Kidney epithelial cell (primary cell): ENCODE measurements around the gene FAM13C. TPM values are rescaled to one million over a fixed set of nuclear protein-coding genes. Genes with fewer than 3 reads are reported as not detected.

Experiments used
- DNase-seq: peaks from one replicate; pipeline ENCODE4 v3.0.0-alpha.2; 2010; ENCODE audit warnings: low read depth
- H3K27me3 ChIP-seq: 2 replicates; pipeline ENCODE4 v1.6.0; 2011; ENCODE audit warnings: low read length; ENCODE audit not compliant: control insufficient read depth, insufficient read depth
- H3K36me3 ChIP-seq: 2 replicates; pipeline ENCODE4 v1.5.1; 2011; ENCODE audit warnings: low read length; ENCODE audit not compliant: control insufficient read depth, insufficient read depth
- H3K4me3 ChIP-seq: 2 replicates; pipeline ENCODE4 v1.5.1; 2011; ENCODE audit warnings: low read depth, mild to moderate bottlenecking, control low read depth, low read length
- total RNA-seq: library from RNA; depleted of rRNA; stranded (reverse); fragments of >200 nt; gene quantifications from 2 replicates; pipeline ENCODE4 v1.2.3, GENCODE V29; 2015
- TF ChIP-seq, protein P1 (sequence below): IDR thresholded peaks from 2 replicates; pipeline ENCODE4 v1.5.1; 2011; ENCODE audit warnings: mild to moderate bottlenecking, moderate library complexity, low read length, control low read depth, inconsistent platforms; ENCODE audit not compliant: insufficient read depth, poor library complexity, severe bottlenecking

Gene FAM13C
- total RNA-seq, 1 donor from 2014 or later = 0.21 TPM

DNA sequence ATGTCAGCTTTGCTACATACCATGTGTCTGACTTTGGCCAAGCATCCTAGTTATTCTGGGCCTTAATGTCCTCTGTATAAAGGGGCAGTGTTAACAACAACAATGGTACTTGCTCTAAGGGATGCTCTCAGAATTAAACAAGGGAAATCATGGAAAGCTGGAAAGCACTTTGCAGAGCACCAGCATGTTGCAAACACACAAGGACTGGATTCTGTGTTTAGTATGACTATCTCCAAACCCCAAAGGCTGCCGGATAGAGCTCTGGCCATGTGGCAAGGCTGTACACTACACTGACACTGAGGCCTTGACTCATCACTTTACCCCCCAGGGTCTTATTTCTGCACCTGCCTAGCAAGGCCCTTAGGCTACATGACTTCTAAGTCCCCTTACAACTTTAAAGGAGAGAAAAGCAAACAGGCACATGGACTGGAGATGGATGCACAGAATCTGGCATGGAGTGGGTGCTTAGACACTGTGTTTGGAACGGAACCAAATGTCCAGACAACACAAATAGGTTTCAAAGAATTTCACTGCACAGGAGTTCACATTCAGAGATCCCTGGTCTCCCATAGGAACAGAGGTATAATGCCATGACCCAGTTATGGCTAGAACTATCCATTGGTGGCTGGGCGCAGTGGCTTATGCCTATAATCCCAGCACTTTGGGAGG is 74.6 kb downstream of the FAM13C start:
- Histone ChIP-seq H3K27me3 (peaks cover 6% of the 10 kb centered on the region), H3K36me3 (no peaks in the 10 kb centered on the region), H3K4me3 (no peak overlapping the region)
- TF ChIP-seq, protein P1, sequence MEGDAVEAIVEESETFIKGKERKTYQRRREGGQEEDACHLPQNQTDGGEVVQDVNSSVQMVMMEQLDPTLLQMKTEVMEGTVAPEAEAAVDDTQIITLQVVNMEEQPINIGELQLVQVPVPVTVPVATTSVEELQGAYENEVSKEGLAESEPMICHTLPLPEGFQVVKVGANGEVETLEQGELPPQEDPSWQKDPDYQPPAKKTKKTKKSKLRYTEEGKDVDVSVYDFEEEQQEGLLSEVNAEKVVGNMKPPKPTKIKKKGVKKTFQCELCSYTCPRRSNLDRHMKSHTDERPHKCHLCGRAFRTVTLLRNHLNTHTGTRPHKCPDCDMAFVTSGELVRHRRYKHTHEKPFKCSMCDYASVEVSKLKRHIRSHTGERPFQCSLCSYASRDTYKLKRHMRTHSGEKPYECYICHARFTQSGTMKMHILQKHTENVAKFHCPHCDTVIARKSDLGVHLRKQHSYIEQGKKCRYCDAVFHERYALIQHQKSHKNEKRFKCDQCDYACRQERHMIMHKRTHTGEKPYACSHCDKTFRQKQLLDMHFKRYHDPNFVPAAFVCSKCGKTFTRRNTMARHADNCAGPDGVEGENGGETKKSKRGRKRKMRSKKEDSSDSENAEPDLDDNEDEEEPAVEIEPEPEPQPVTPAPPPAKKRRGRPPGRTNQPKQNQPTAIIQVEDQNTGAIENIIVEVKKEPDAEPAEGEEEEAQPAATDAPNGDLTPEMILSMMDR = no peak
- DNase-seq = no peak

DNA sequence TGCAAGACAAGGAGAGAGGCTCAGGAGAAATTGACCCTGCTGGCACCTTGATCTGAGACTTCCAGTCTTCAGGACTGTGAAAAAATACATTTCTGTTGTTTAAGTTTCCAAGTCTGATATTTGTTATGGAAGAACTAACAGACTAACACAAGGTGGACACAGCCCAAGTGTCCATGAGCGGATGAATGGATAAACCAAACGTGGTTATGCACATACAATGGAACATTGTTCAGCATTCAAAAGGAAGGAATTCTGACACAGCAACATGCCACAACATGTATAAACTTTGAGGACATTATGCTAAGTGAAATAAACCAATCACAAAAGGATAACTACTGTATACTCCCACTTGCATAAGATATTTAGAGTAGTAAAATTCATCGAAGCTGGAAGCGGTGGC is 76.5 kb downstream of the FAM13C start:
- peaks cover 6% of the 10 kb centered on the region for H3K27me3 ChIP-seq
- TF ChIP-seq, protein P1 = no peak
- no peak overlapping the region for H3K4me3 ChIP-seq
- H3K36me3 ChIP-seq = no peaks in the 10 kb centered on the region
- DNase-seq = no peak

DNA sequence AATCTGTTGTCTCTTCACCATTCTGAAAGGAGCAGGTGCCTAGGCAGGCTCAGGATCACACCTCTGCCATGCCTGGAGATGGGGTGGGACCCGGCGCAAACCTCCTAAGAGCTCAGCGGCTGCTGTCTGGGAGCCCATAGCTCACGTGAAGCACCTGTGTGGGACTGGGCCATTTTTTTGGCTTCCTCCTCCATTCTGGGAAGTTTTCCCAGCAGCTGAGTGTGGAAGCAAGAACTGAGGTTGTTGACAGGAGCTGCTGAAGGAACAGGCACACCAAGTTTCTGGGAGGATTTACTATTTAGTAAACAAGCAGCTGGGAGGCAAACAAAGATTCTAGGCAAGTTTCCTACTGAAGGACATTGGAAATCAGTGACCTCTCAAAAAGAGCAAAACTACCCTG is 77.3 kb downstream of the FAM13C start:
- TF ChIP-seq, protein P1 = no peak
- Histone ChIP-seq H3K4me3 (no peak overlapping the region), H3K36me3 (no peaks in the 10 kb centered on the region), H3K27me3 (peaks cover 6% of the 10 kb centered on the region)
- no peak for DNase-seq

DNA sequence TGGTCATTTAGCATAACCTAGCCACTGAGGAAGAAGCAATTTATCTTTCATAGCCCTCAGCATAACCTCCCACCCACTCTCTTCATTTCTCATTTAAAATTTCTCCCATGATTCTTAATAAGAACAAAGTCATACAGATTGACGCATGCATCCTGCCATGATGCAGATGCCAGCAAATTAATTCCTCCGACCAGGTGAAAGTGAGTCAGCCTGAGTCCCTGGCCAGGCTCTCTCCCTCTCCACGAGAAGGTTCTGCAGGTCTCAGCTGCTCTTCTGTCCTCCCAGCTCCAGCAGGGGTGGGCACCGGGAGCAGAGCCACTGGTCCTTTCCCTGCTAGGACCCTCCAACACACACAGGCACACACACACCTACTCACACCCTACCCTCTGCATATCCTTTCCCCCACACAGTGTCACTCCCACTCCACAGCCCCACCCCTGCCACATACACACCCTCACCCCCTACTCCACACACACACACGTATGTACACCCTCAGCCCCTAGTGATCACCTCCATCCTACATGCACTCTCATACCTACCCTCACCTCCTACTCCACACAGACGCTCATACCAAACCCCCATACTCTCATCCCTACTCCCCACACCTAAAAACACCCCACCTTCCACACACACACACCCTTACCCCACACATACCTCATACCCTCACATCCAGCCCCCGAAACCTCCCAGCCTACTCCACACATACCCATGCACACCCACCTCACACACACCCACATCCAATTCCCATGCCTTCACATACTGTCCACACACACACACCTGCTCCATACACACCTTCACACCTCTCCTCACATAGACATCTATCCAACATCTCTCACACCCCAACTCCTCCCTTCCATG is 78.0 kb downstream of the FAM13C start:
- Histone ChIP-seq H3K36me3 (no peaks in the 10 kb centered on the region), H3K4me3 (no peak overlapping the region), H3K27me3 (peaks cover 6% of the 10 kb centered on the region)
- DNase-seq = no peak
- TF ChIP-seq, protein P1 = no peak

DNA sequence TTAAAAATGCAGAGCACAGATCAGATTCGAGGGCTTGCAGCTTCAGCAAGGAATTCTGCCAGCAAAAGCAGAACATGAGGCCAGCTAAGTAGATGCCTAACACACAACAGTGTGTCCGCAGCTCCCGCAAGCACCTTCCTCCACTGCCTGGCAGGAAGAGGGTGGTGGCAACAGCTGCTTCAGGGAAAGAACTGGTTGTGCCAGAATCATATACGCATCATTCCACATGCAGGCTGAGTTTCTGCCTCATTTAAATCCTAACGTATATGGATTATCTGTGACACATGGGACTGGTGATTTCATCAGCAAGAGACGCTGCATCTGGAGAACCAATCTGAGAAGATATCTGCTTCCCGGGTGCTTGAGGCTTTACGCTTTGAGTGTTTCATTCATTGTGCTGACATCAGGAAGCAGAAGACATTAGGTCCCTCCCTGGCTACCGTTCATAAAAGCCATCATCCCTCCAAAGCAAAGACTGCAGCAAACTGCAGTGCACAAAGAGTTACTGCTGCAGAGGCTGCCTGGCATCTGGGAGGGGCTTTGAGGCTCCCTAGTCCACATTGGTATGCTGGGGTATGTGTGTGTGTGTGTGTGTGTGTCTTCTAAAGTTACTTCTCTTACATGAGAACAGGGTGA is 78.8 kb downstream of the FAM13C start:
- no peak overlapping the region for H3K4me3 ChIP-seq
- peaks cover 6% of the 10 kb centered on the region for H3K27me3 ChIP-seq
- no peaks in the 10 kb centered on the region for H3K36me3 ChIP-seq
- TF ChIP-seq, protein P1 = no peak
- DNase-seq = no peak
